ENCODE results near the gene HTR6. TPM values are rescaled to one million over a fixed set of nuclear protein-coding genes. Genes with fewer than 3 reads are reported as not detected.

Gene HTR6
- total and polyA plus RNA-seq, 2 donors = not detected

DNA sequence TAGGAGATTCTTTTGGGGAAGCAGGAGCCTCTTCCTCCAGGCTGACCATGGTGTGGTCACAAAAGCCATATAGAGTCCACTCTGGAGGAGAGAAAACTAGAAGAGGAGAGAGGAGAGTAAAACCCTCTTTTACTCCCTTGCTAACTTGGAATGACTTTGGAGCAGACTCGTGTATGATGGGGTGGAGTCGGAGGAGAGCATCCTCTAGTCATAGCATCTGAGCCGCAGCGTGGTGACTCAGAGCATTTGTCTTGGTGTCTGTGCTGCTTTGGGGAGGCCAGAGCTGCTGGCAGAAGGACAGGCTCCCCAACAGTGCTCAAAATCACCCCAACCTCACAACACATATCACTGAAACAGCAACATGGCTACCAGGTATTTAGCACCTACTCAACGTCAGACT, 11.1 kb downstream of the HTR6 start:
- WGBS = 68% methylated on average over 5 of the region's 5 CpGs
- no peak overlapping the region for H3K27ac ChIP-seq (ENCODE audit: low read depth)
- no peak overlapping the region for H3K4me3 ChIP-seq (ENCODE audit: low read depth, low read length)
- DNase-seq (ENCODE audit: extremely low spot score) = no peak
- no peaks in the 10 kb centered on the region for H3K36me3 ChIP-seq (ENCODE audit: insufficient read depth)
- no peaks in the 10 kb centered on the region for H3K4me1 ChIP-seq (ENCODE audit: insufficient read depth)

DNA sequence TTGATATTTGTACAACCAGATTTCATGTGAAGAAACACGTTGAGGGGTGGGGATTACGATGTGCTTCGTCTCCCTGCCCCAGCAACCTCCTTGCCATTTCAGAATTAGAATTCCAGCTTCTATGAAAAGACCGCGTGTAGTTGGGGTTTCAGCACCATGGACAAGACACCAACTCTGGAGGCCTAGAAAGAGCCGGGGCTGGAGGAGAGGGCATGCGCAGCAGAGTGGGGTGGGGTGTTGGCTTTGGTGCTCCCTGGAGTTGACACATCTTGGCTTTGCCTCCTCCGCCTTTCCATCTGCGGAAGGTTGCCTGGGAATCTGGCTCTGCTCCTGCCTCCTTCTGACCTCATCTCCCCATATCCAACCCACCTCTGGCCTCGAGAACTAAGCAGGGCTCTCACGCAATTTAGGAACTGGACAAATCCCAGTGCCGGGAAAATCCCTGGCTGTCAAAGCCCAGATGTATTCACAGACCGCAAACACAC, 11.8 kb downstream of the HTR6 start:
- Histone ChIP-seq H3K36me3 (ENCODE audit: insufficient read depth) (no peaks in the 10 kb centered on the region), H3K27ac (ENCODE audit: low read depth) (no peak overlapping the region), H3K4me3 (ENCODE audit: low read depth, low read length) (no peak overlapping the region), H3K4me1 (ENCODE audit: insufficient read depth) (no peaks in the 10 kb centered on the region)
- DNase-seq (ENCODE audit: extremely low spot score) = peak; percentile 25
- 13% methylated on average over 13 of the region's 13 CpGs for WGBS

DNA sequence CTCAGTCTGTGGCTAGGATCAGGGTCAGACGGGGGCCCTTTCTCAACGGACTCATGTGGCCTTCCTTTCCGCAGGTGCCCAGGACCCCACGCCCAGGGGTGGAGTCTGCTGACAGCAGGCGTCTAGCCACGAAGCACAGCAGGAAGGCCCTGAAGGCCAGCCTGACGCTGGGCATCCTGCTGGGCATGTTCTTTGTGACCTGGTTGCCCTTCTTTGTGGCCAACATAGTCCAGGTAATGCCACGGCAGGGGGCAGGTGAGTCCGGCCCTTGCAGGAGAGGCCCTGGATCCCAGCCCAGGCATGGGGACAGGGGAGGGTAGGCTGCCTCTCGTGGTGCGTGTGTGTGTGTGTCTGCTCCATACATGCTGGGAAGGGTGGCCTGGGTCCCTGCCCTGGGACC, 13.8 kb downstream of the HTR6 start:
- 75% methylated on average over 11 of the region's 11 CpGs for WGBS
- H3K4me3 ChIP-seq (ENCODE audit: low read depth, low read length) = no peak overlapping the region
- H3K36me3 ChIP-seq (ENCODE audit: insufficient read depth) = no peaks in the 10 kb centered on the region
- no peak overlapping the region for H3K27ac ChIP-seq (ENCODE audit: low read depth)
- H3K4me1 ChIP-seq (ENCODE audit: insufficient read depth) = no peaks in the 10 kb centered on the region
- DNase-seq (ENCODE audit: extremely low spot score) = no peak

DNA sequence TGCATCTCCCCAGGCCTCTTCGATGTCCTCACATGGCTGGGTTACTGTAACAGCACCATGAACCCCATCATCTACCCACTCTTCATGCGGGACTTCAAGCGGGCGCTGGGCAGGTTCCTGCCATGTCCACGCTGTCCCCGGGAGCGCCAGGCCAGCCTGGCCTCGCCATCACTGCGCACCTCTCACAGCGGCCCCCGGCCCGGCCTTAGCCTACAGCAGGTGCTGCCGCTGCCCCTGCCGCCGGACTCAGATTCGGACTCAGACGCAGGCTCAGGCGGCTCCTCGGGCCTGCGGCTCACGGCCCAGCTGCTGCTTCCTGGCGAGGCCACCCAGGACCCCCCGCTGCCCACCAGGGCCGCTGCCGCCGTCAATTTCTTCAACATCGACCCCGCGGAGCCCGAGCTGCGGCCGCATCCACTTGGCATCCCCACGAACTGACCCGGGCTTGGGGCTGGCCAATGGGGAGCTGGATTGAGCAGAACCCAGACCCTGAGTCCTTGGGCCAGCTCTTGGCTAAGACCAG, 14.3 kb downstream of the HTR6 start:
- Histone ChIP-seq H3K27ac (ENCODE audit: low read depth) (no peak overlapping the region), H3K4me1 (ENCODE audit: insufficient read depth) (no peaks in the 10 kb centered on the region), H3K36me3 (ENCODE audit: insufficient read depth) (no peaks in the 10 kb centered on the region), H3K4me3 (ENCODE audit: low read depth, low read length) (no peak overlapping the region)
- 90% methylated on average over 34 of the region's 34 CpGs for WGBS
- DNase-seq (ENCODE audit: extremely low spot score) = no peak

DNA sequence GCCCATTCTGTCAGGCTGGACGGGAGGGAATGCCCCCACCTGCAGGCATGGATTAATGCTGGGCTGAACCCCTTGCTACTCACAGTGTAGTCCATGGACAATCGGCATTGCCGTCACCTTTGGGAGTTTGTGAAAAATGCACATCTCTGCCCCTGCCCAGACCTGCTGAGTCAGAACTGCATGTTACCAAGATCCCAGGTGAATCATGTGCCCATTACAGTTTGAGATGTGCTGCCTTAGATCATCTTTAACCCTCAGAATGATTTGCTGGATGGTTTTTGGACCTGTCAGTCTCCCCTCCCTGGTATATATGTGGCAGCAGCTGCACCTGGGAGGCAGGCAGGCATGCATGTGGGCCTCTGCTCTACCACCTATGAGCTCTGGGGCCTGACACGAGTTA, 15.0 kb downstream of the HTR6 start:
- Histone ChIP-seq H3K4me3 (ENCODE audit: low read depth, low read length) (no peak overlapping the region), H3K4me1 (ENCODE audit: insufficient read depth) (no peaks in the 10 kb centered on the region), H3K36me3 (ENCODE audit: insufficient read depth) (no peaks in the 10 kb centered on the region), H3K27ac (ENCODE audit: low read depth) (no peak overlapping the region)
- DNase-seq (ENCODE audit: extremely low spot score) = no peak
- 77% methylated on average over 4 of the region's 4 CpGs for WGBS

DNA sequence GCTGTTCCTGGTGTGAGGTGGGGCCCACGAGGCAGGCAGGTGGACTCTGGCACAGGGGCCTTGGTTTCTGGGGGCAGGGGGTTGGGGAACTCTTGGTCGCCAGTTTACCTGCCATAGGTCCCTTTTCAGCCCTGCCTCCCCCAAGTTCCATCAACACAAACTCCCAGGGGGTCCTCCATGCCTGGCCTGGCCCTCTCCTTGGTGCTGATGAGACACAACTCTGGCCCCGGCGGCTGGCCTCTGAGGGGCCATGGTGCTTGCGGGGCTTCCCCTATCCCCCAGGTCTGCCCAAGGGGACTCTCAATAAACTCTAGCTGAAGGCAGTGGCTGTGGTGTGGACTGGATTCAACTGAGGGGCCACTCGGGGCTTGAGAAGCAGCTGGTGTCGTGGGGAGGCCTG, 16.0 kb downstream of the HTR6 start:
- WGBS = 70% methylated on average over 7 of the region's 7 CpGs
- no peak overlapping the region for H3K27ac ChIP-seq (ENCODE audit: low read depth)
- H3K36me3 ChIP-seq (ENCODE audit: insufficient read depth) = no peaks in the 10 kb centered on the region
- no peaks in the 10 kb centered on the region for H3K4me1 ChIP-seq (ENCODE audit: insufficient read depth)
- no peak for DNase-seq (ENCODE audit: extremely low spot score)
- no peak overlapping the region for H3K4me3 ChIP-seq (ENCODE audit: low read depth, low read length)

DNA sequence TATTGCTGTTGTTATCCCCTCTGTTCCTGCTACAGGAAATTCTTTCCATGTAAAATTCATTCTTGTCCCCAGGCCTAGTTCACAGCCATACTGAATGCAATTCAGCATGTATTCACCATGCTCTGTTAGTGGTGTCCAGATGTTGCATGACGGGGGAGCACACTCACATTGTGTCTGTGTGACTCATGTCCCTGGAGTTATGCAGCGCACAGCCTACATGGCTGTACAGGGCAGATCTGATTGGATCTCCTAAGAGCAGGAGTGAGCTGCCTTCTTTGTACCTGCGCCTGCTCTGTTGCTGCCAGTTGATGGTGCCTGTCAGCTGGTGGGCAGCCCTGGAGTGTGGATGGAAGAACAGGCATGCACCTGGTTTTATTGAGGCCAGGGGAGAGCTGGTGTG, 17.6 kb downstream of the HTR6 start:
- no peaks in the 10 kb centered on the region for H3K36me3 ChIP-seq (ENCODE audit: insufficient read depth)
- DNase-seq (ENCODE audit: extremely low spot score) = no peak
- H3K27ac ChIP-seq (ENCODE audit: low read depth) = no peak overlapping the region
- WGBS = 85% methylated on average over 3 of the region's 3 CpGs
- no peaks in the 10 kb centered on the region for H3K4me1 ChIP-seq (ENCODE audit: insufficient read depth)
- no peak overlapping the region for H3K4me3 ChIP-seq (ENCODE audit: low read depth, low read length)

DNA sequence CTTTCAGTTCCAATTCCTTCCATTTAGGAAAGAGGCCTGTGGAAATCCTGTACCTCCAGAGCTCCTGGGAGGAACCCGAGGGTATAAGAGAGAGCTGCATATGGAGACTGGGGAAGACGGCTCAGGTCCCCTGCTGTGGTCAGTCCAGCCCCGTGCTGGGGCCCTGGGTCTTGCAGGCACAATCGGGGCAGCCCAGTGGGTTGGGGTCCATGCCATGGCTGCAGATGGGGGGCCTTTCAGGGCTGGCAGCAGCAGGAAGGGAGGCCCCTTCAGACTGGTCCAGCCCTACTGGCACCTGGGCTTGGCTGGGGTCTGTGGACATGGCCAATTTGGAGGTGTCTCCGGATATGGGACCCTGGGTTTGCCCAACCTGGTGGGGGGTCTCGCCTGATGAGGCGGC, 18.2 kb downstream of the HTR6 start:
- 75% methylated on average over 7 of the region's 7 CpGs for WGBS
- Histone ChIP-seq H3K4me3 (ENCODE audit: low read depth, low read length) (no peak overlapping the region), H3K36me3 (ENCODE audit: insufficient read depth) (no peaks in the 10 kb centered on the region), H3K27ac (ENCODE audit: low read depth) (no peak overlapping the region), H3K4me1 (ENCODE audit: insufficient read depth) (no peaks in the 10 kb centered on the region)
- DNase-seq (ENCODE audit: extremely low spot score) = no peak

DNA sequence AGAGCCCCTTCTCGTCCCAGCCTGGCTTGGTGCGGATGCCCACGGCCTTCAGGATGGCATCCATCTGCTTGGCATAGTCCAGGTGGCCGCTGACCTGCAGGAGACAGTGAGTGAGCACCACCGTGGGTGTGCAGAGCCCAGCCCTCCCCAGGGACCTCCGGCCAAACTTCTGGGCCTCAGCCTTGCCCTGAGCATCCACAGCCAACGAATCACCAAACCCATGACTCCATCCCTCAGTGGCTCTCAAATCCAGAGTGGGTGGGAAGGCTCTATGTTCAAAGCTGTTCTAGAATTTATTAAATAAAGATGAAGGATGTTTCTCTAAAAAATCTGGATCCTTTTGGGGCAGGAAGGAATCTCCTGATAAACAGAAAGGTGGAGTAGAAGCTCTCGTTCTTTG, 18.7 kb downstream of the HTR6 start:
- 88% methylated on average over 8 of the region's 8 CpGs for WGBS
- H3K27ac ChIP-seq (ENCODE audit: low read depth) = no peak overlapping the region
- H3K4me1 ChIP-seq (ENCODE audit: insufficient read depth) = no peaks in the 10 kb centered on the region
- no peak for DNase-seq (ENCODE audit: extremely low spot score)
- H3K4me3 ChIP-seq (ENCODE audit: low read depth, low read length) = no peak overlapping the region
- H3K36me3 ChIP-seq (ENCODE audit: insufficient read depth) = no peaks in the 10 kb centered on the region

DNA sequence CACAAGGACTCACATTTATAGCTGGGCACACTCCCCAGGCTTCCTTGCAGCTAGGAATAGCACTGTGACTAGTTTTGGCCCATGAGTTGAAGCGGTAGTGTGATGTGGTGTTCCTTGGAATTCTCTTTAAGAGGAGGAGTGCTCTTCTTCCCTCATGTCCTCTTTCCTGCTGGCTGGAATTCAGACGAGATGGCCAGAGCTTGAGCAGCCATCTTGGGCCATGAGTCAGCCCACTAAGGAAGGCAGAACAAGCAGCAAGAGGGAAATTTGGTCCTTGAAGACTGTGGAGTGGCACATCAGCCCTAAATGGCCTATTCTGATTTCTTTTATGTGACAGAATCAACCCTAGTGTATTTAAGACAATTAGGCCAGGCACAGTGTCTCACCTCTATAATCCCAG, 20.0 kb downstream of the HTR6 start:
- 81% methylated on average over 2 of the region's 2 CpGs for WGBS
- no peaks in the 10 kb centered on the region for H3K36me3 ChIP-seq (ENCODE audit: insufficient read depth)

DNA sequence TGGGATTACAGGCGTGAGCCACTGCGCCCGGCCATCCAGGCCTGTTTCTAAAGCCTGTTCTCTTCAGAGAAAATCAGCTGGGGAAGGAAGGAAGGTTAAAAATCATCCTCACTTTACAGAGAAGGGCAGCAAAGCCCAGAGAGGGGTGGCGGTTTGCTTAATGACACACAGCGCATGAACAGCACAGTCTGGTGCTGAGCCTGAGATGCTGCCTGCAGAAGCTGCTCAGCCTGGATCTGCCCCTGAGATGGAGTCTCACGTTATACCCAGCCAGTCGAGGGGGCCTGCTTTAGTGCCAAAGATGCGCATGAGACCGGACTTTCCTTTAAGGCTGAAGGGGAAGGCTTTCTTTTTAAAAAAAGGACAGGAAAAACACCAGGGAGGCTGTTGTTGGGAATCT, 21.3 kb downstream of the HTR6 start:
- Histone ChIP-seq H3K4me3 (ENCODE audit: low read depth, low read length) (no peak overlapping the region), H3K36me3 (ENCODE audit: insufficient read depth) (no peaks in the 10 kb centered on the region), H3K27ac (ENCODE audit: low read depth) (no peak overlapping the region), H3K4me1 (ENCODE audit: insufficient read depth) (no peaks in the 10 kb centered on the region)
- DNase-seq (ENCODE audit: extremely low spot score) = no peak
- 79% methylated on average over 9 of the region's 9 CpGs for WGBS

More for the DNA sequence above, 20.0 kb downstream of the HTR6 start:
- H3K27ac ChIP-seq (ENCODE audit: low read depth) = no peak overlapping the region
- no peak overlapping the region for H3K4me3 ChIP-seq (ENCODE audit: low read depth, low read length)
- H3K4me1 ChIP-seq (ENCODE audit: insufficient read depth) = no peaks in the 10 kb centered on the region
- DNase-seq (ENCODE audit: extremely low spot score) = no peak

DNA sequence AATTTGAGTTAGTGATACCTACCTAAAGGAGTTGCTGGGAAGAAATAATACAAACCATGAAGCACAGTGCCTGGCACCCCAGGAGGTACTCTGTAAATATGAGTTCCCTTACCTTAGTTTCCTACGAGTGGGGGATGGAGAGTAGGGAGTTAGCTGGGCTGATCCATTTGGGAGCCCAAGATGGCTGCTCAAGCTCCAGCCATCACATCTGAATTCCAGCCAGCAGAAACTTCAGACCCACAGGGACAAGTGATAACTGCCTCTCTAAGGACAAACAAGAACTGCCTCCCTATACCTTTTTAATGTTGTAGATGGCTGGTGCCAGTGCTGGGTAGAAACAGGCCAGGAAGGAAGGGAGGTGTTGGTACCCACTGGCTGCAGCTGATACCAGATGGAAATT, 22.7 kb downstream of the HTR6 start:
- DNase-seq (ENCODE audit: extremely low spot score) = no peak
- Histone ChIP-seq H3K36me3 (ENCODE audit: insufficient read depth) (no peaks in the 10 kb centered on the region), H3K4me1 (ENCODE audit: insufficient read depth) (no peaks in the 10 kb centered on the region), H3K27ac (ENCODE audit: low read depth) (no peak overlapping the region), H3K4me3 (ENCODE audit: low read depth, low read length) (no peak overlapping the region)
- 88% methylated on average over 1 of the region's 1 CpG for WGBS

DNA sequence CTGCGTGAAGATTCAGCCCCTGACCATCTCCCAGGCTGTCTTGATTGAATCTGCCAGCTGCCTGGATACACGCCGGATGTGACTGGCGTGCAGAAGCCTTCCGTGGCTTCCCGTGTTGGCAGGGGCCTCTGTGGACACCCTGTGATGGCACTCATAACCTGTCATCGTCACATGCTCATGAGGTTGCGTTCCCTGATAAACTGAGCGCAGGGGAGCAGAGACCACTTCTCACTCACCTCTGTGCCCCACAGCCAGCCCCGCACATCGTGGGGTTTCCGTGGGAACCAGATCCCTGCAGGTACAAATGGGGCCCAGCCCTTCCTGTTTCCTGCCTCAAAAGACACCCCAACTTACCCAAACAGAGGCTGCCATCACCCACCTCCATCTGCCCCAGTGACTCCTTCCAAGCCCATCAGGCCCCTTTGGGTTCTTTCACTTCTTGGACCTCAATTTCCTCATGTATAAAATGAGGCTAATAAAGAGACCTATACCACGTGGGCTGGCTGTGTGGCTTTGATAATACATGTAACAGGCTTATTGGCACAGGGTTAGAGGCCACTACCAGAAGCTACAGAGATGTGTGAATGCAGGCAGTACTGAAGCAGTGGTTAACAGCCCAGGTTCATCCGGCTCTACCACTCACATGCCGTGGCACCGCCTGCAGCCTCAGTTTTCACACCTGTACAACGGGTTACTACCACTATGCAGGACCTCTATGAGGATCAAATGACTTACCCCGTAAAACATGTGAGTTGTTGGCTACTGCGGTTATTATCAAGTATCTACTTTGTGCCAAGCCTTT, 23.6 kb downstream of the HTR6 start:
- DNase-seq (ENCODE audit: extremely low spot score) = no peak
- WGBS = 83% methylated on average over 19 of the region's 19 CpGs
- H3K27ac ChIP-seq (ENCODE audit: low read depth) = no peak overlapping the region
- no peaks in the 10 kb centered on the region for H3K36me3 ChIP-seq (ENCODE audit: insufficient read depth)
- H3K4me3 ChIP-seq (ENCODE audit: low read depth, low read length) = no peak overlapping the region
- no peaks in the 10 kb centered on the region for H3K4me1 ChIP-seq (ENCODE audit: insufficient read depth)

DNA sequence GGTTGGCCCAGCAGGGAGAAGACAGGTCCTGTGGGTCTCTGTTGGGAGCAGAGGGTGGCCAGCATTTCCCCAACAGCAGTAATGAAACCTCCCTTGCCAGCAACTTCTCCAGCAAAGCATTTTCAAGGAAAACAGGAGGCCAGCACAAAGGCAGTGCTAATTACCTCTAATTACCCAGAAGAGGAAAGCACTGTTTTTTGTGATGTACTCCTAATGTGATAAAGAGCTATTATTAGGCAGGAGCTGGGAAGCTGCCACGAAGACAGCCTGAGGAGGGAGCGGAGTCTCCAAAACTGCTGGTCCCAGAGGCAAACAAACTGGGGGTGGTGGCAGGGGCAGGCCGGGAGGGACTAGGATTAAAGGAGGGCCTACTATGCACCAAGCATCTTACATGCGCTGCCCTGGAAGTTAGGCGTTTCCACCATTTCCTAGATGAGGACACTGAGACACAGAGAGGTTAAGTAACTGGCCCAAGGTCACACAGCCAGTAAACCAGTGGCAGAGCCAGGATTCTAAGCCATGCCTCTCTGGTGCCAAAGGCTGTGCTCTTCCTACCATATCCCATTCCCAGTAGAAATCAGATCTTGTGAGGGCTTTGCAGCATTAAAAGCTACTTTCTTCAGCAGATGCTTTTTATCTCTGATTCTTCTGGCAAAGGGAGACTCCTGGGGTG, 24.5 kb downstream of the HTR6 start:
- 74% methylated on average over 5 of the region's 5 CpGs for WGBS
- Histone ChIP-seq H3K27ac (ENCODE audit: low read depth) (no peak overlapping the region), H3K36me3 (ENCODE audit: insufficient read depth) (no peaks in the 10 kb centered on the region), H3K4me1 (ENCODE audit: insufficient read depth) (no peaks in the 10 kb centered on the region), H3K4me3 (ENCODE audit: low read depth, low read length) (no peak overlapping the region)
- no peak for DNase-seq (ENCODE audit: extremely low spot score)
